ENCODE measurements around the gene KRTAP4-5. TPM values are rescaled to one million over a fixed set of nuclear protein-coding genes. Genes with fewer than 3 reads are reported as not detected.
"Not testable (repeated sequence)": the region's sequence is repeated elsewhere in the genome, so short reads cannot be mapped to it uniquely, and the experiment has no call there.

KRTAP4-5 gene
- total RNA-seq, 1 donor from 2014 or later, result not detected

DNA sequence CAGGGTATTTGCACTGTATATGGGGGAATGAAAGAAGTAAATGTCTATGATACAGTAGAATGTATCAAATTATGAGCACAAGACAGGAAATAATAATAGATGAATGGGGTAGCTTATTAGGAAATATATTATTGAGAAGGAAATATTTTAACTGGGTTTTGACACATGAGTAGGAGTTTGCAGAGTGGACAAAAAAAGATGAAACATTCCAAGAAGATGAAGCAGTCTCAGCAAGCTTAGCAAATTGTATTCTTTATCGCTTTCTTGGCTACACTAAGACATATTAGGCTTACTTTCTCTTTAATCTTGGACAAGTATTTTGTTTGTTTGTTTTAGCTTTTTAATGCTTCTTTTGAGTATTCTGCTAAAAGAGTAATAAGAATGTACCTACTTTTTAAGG lies 45.7 kb downstream of the KRTAP4-5 start:
- H3K36me3 ChIP-seq (ENCODE audit: control insufficient read depth, insufficient read depth, low read length), result no peaks in the 10 kb centered on the region
- TF ChIP-seq, protein P1, sequence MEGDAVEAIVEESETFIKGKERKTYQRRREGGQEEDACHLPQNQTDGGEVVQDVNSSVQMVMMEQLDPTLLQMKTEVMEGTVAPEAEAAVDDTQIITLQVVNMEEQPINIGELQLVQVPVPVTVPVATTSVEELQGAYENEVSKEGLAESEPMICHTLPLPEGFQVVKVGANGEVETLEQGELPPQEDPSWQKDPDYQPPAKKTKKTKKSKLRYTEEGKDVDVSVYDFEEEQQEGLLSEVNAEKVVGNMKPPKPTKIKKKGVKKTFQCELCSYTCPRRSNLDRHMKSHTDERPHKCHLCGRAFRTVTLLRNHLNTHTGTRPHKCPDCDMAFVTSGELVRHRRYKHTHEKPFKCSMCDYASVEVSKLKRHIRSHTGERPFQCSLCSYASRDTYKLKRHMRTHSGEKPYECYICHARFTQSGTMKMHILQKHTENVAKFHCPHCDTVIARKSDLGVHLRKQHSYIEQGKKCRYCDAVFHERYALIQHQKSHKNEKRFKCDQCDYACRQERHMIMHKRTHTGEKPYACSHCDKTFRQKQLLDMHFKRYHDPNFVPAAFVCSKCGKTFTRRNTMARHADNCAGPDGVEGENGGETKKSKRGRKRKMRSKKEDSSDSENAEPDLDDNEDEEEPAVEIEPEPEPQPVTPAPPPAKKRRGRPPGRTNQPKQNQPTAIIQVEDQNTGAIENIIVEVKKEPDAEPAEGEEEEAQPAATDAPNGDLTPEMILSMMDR (IDR thresholded peaks at IDR 0.05; ENCODE audit: insufficient read depth, low read length, severe bottlenecking), result no peak
- H3K27me3 ChIP-seq (ENCODE audit: control insufficient read depth, insufficient read depth, low read length), result no peaks in the 10 kb centered on the region
- DNase-seq (ENCODE audit: low read depth), result no peak
- H3K4me3 ChIP-seq (ENCODE audit: low read depth, low read length), result no peak overlapping the region
- FAIRE-seq, result no peak

- Histone ChIP-seq H3K36me3 (ENCODE audit: control insufficient read depth, insufficient read depth, low read length) (no peaks in the 10 kb centered on the region), H3K27me3 (ENCODE audit: control insufficient read depth, insufficient read depth, low read length) (no peaks in the 10 kb centered on the region), H3K4me3 (ENCODE audit: low read depth, low read length) (no peak within 1 kb of the TSS)
- TF ChIP-seq, protein P1 (IDR thresholded peaks at IDR 0.05; ENCODE audit: insufficient read depth, low read length, severe bottlenecking), result no peak
- DNase-seq (ENCODE audit: low read depth), result no peak
- FAIRE-seq, result no peak
These were observed 47.9 kb downstream of the KRTAP4-5 start, which contains the start of gene KRTAP4-16 for GRCh38 chr17:41101586-41102259. KRTAP4-16 (minus strand) TSS chr17:41102209; CDS start chr17:41102209, 0 bp downstream.

- not testable (repeated sequence) for H3K36me3 ChIP-seq (ENCODE audit: control insufficient read depth, insufficient read depth, low read length); H3K27me3 ChIP-seq (ENCODE audit: control insufficient read depth, insufficient read depth, low read length); H3K4me3 ChIP-seq (ENCODE audit: low read depth, low read length)
- FAIRE-seq (peak; percentile 28), DNase-seq (ENCODE audit: low read depth) (peak; percentile 93)
These were observed 49.7 kb downstream of the KRTAP4-5 start for GRCh38 chr17:41099682-41100480.

Other genes starting within 250 kb of the KRTAP4-5 start
- gene KRT23, start 212.2 kb downstream of the KRTAP4-5 start, total RNA-seq, result 12.9 and 29.4 TPM in 2 replicates
- not detected in 2 replicates for gene KRT39, start 182.9 kb downstream of the KRTAP4-5 start, total RNA-seq
- gene KRT40, start 165.5 kb downstream of the KRTAP4-5 start, total RNA-seq, result 0.13 TPM in 1 of 2 replicates, not detected in the other
- gene KRTAP3-3, start 155.7 kb downstream of the KRTAP4-5 start, total RNA-seq, result not detected in 2 replicates
- gene KRTAP3-2, start 149.9 kb downstream of the KRTAP4-5 start, total RNA-seq, result not detected in 2 replicates
- not detected in 2 replicates for gene KRTAP3-1, start 140.7 kb downstream of the KRTAP4-5 start, total RNA-seq
- not detected in 2 replicates for gene KRTAP1-5, start 122.6 kb downstream of the KRTAP4-5 start, total RNA-seq
- not detected in 2 replicates for gene KRTAP1-4, start 119.6 kb downstream of the KRTAP4-5 start, total RNA-seq
- gene KRTAP1-3, start 115.0 kb downstream of the KRTAP4-5 start, total RNA-seq, result not detected in 2 replicates
- not detected in 2 replicates for gene KRTAP1-1, start 108.4 kb downstream of the KRTAP4-5 start, total RNA-seq
- not detected in 2 replicates for gene KRTAP2-1, start 102.5 kb downstream of the KRTAP4-5 start, total RNA-seq
- gene KRTAP2-2, start 94.6 kb downstream of the KRTAP4-5 start, total RNA-seq, result not detected in 2 replicates
- gene KRTAP2-3, start 89.7 kb downstream of the KRTAP4-5 start, total RNA-seq, result not detected in 2 replicates
- not detected in 2 replicates for gene KRTAP2-4, start 83.9 kb downstream of the KRTAP4-5 start, total RNA-seq
- not detected in 2 replicates for gene KRTAP4-7, start 65.7 kb downstream of the KRTAP4-5 start, total RNA-seq
- gene KRTAP4-8, start 51.7 kb downstream of the KRTAP4-5 start, total RNA-seq, result not detected in 2 replicates
- not detected in 2 replicates for gene KRTAP4-16, start 47.6 kb downstream of the KRTAP4-5 start, total RNA-seq
- gene KRTAP4-9, start 44.4 kb downstream of the KRTAP4-5 start, total RNA-seq, result not detected in 2 replicates
- not detected in 2 replicates for gene KRTAP4-11, start 31.5 kb downstream of the KRTAP4-5 start, total RNA-seq
- not detected in 2 replicates for gene KRTAP4-12, start 25.6 kb downstream of the KRTAP4-5 start, total RNA-seq
- not detected in 2 replicates for gene KRTAP4-6, start 9.3 kb downstream of the KRTAP4-5 start, total RNA-seq
- gene KRTAP4-4, start 10.9 kb upstream of the KRTAP4-5 start, total RNA-seq, result not detected in 2 replicates
- gene KRTAP4-3, start 18.4 kb upstream of the KRTAP4-5 start, total RNA-seq, result not detected in 2 replicates
- not detected in 2 replicates for gene KRTAP4-2, start 28.4 kb upstream of the KRTAP4-5 start, total RNA-seq
- gene KRTAP4-1, start 35.1 kb upstream of the KRTAP4-5 start, total RNA-seq, result not detected in 2 replicates
- gene KRTAP9-1, start 40.1 kb upstream of the KRTAP4-5 start, total RNA-seq, result not detected in 2 replicates
- not detected in 2 replicates for gene KRTAP9-2, start 76.8 kb upstream of the KRTAP4-5 start, total RNA-seq
- not detected in 2 replicates for gene KRTAP9-3, start 82.6 kb upstream of the KRTAP4-5 start, total RNA-seq
- gene KRTAP9-8, start 88.2 kb upstream of the KRTAP4-5 start, total RNA-seq, result not detected in 2 replicates
- gene KRTAP9-4, start 99.9 kb upstream of the KRTAP4-5 start, total RNA-seq, result not detected in 2 replicates
- gene KRTAP9-9, start 105.6 kb upstream of the KRTAP4-5 start, total RNA-seq, result not detected in 2 replicates
- not detected in 2 replicates for gene KRTAP9-6, start 115.6 kb upstream of the KRTAP4-5 start, total RNA-seq
- gene KRTAP9-7, start 125.9 kb upstream of the KRTAP4-5 start, total RNA-seq, result not detected in 2 replicates
- not detected in 2 replicates for gene KRTAP29-1, start 153.0 kb upstream of the KRTAP4-5 start, total RNA-seq
- gene KRTAP16-1, start 159.5 kb upstream of the KRTAP4-5 start, total RNA-seq, result not detected in 2 replicates
- gene KRTAP17-1, start 165.9 kb upstream of the KRTAP4-5 start, total RNA-seq, result not detected in 2 replicates
- 0.13 TPM in 1 of 2 replicates, not detected in the other for gene KRT33A, start 201.0 kb upstream of the KRTAP4-5 start, total RNA-seq
- 0.79 and 1.7 TPM in 2 replicates for gene KRT33B, start 220.0 kb upstream of the KRTAP4-5 start, total RNA-seq
- gene KRT34, start 232.5 kb upstream of the KRTAP4-5 start, total RNA-seq, result 0.26 and 0.53 TPM in 2 replicates
- gene KRT31, start 247.8 kb upstream of the KRTAP4-5 start, total RNA-seq, result 0.26 TPM in 1 of 2 replicates, not detected in the other

Measured in bronchial epithelial cell (primary cell).